GM21423 (cell line): Measurements from ENCODE around the gene ADAM29.
"Not testable (repeated sequence)": the region's sequence is repeated elsewhere in the genome, so short reads cannot be mapped to it uniquely, and the experiment has no call there.

Experiments used
- ATAC-seq: cut with Tn5 transposase; IDR thresholded peaks from one replicate; pipeline ENCODE4 v1.9.1; 2021; ENCODE audit warnings: mild to moderate bottlenecking, moderate library complexity; ENCODE audit not compliant: unreplicated experiment

ADAM29 gene

DNA sequence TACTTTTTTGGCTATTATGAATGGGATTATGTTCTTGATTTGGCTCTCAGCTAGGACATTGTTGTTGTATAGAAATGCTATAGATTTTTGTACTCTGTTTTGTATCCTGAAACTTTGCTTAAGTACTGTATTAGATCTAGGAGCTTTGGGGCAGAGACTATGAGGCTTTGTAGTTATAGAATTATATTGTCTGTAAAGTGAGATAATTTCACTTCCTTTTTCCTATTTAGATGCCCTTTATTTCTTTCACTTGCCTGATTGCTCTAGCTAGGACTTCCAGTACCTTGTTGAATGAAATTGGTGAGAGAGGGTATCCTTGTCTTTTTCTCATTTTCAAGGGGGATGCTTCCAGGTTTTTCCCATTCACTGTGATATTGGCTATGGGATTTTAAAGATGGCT lies 28.1 kb downstream of the ADAM29 start:
- ATAC-seq, result no peak

DNA sequence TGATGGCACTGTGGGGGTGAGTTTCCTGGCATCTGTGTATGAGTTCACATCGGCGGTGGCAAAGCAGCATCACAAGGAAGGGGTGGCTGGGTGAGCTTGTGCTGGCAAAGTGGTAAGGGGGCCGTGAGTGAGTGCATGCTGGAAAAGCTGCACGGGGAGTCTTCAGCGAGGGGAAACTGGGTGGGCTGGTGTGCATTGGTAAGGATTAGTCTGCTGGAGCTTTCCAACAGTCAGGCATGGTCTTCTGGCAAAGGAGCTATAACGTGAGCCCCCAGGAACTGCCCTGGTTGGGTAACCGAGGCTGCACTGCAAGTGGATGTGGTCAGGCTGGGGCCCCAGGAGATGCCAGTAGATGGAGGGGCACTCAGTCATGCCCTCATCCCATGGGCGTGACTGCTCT lies 30.7 kb downstream of the ADAM29 start:
- ATAC-seq, result no peak

DNA sequence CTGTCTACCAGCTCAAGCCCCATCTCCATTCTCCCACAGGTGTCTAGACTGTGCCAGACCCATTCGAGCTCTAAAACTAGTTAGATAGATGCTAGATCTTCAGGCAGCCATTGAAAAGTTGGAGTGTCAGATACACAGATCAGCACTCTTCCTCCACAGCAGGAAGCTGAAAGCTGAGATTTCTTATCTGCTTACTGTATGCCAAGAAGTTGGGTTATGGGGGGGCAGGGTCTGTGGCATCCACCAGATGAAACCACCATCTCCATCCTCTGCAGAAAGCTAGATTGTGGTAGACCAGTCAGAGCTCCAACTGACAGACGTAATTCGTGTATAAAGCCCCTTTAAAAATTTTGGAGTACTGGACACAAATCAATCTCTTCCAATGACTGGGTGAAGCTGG lies 54.8 kb downstream of the ADAM29 start:
- ATAC-seq, result no peak

DNA sequence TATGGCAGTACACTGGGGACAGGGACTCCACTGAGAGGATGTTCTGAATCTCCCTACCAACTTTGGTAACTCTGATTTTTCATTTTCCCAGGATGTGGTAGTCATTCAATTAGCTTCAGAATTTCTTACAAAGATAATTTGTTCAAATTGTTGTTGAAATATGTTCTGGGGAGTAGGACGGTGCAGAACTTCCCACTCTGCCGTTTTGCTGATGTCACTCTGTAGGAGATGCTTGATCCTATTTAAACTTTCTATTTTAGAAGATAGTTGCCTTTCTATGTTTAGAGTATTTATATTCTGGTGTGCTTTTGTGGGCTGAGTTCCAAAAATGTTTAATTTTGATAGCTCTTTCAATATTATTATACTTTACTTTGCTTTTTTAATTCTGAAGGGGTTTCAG lies 55.2 kb downstream of the ADAM29 start:
- ATAC-seq, result no peak

DNA sequence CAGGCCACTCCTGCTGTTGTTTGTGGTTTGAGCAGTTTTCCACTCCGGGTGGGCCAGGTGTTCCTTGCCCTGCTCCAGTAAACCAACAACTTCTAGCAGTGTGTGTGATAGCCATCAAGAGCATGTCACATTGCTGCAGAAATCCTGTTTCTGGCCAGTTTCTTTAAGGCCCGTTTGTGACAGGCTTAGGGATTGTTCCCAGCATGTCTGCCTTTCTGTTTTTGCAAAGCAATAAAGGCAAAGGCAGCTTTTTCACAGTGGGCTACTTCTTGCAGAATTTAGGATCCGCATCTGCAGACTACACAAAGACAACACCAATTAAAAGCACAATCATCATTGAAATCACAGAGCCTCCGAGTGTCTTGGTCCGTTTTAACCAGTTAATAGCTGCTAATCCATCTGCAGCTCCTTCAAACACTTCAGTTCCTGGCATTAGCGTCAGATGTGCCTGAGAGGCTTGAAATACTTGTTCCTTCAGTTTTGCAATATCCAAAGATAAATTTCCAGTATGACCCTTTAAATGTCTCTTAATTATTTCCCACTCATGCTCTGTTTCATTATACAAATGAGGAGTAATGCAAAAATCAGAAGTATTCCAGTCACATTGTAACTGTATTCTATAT lies 65.1 kb downstream of the ADAM29 start:
- ATAC-seq, result no peak

DNA sequence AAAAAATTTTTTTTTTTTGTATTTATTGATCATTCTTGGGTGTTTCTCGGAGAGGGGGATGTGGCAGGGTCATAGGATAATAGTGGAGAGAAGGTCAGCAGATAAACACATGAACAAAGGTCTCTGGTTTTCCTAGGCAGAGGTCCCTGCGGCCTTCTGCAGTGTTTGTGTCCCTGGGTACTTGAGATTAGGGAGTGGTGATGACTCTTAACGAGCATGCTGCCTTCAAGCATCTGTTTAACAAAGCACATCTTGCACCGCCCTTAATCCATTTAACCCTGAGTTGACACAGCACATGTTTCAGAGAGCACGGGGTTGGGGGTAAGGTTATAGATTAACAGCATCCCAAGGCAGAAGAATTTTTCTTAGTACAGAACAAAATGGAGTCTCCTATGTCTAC lies 65.7 kb downstream of the ADAM29 start:
- ATAC-seq, result not testable (repeated sequence)

DNA sequence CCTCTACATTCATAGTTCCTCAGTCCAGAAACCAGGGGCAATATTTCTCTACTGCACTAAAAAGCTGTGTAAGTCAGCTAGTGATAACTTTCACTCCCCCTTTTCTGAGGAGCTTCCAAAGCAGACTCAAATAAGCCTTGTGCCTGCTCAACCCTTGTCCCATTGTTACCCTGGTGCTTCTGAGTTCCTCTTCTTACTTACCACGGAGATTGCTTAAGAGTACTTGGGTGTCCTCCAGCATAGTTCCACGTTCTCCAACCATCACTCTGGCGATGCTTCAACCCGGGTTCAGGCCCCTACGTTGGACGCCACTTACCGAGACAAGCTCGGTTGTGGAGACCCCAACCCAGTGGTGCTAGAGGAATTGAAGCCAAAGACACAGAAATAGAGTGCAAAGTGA lies 71.6 kb downstream of the ADAM29 start:
- ATAC-seq, result no peak

DNA sequence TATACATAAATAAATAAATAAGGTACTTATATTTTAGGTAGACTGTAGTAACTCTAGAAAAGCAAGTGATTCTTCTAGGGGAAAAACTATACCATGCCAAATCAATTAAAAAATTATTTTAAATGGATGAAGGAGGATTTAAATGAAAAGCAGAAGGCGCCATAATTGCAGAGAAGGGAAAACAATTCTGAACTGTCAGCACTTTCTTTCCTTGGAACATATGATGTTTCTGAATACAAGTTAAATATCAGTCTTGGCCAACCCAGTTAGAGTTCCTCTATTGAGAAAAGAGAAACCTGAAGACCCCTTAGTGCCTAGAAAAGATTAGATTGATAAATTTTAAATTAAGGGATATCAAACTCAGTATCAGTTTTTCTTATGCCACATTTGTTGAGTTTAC lies 75.8 kb downstream of the ADAM29 start:
- no peak for ATAC-seq

DNA sequence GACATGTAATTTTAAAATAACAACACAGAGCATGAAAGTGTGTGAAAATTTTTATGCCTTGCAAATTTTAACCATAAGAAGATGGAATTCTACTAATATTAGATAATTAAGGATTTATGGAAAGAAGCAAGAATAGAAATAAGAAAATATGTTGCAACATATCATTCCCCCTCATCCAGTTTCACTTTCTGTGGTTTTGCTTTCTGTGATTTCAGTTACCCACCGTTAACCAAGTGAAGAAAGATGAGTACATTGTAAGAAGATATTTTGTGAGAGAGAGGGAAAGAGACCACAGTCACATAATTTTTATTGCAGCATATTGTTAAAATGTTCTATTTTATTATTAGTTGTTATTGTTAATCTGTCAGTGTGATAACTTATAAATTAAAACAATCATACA lies 77.9 kb downstream of the ADAM29 start:
- no peak for ATAC-seq

DNA sequence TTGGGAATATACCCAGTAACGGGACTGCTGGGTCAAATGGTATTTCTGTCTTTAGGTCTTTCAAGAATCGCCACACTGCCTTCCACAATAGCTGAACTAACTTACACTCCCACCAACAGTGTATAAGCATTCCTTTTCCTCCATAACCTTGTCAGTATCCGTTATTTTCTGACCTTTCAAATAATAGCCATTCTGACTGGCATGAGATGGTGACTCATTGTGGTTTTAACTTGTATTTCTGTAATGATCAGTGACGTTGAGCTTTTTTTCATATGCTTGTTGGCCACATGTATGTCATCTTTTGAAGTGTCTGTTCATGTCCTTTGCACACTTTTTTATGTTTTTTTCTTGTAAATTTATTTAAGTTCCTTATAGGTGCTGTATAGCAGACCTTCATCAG lies 81.2 kb downstream of the ADAM29 start:
- ATAC-seq, result no peak

DNA sequence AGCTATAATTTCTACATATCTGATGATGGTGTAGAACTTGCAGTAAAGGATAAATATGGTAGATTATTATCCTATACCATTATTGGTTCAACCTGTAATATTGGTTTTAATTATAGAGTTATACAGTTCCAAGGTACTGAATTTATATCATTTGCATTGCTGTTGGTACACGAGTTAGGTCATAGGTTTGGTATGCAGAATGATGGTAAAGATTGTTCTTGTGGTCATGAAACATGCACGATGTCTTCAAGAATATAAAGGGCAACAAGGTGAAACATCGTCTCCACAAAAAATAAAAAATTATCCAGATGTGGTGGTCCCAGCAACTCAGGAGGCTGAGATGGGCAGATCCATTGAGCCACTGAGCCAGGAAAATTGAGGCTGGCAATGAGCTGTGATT lies 99.6 kb downstream of the ADAM29 start:
- ATAC-seq, result no peak

DNA sequence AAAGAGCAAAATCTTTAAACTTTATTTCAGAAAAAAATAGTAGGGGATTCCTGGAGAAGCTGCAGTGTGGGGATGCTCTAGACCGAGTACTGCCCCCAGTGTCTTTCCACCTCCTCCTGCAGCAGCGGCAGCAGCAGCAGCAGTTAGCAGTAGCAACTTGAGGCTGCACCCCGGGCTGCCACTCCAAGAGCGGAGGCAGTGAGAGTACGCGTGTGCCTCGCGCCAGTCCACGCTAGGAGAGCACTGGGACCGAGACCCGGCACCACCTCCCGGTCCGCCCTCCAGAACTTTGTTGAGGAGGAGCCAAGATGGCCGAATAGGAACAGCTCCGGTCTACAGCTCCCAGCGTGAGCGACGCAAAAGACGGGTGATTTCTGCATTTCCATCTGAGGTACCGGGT lies 101.3 kb downstream of the ADAM29 start:
- ATAC-seq, result not testable (repeated sequence)
